H1 (cell line): ENCODE data around the gene HNF1B. TPM values are rescaled to one million over a fixed set of nuclear protein-coding genes. Genes with fewer than 3 reads are reported as not detected.

Experiments
- CTCF ChIA-PET: fragments of 300-600 bp; sonication (Branson Sonifier 250); formaldehyde crosslinking; loops from one replicate; lab custom pipeline; 2021; ENCODE audit not compliant: partially characterized antibody; lab: Charles Lee
- POLR2A ChIA-PET: fragments of 300-600 bp; sonication (Branson Sonifier 250); formaldehyde crosslinking; loops from one replicate; lab custom pipeline; 2021; ENCODE audit warnings: inconsistent platforms; ENCODE audit not compliant: partially characterized antibody; lab: Charles Lee
- DNase-seq, 2 experiments: peaks; one replicate each; pipeline versions ENCODE4 v3.0.0 to v3.0.0-alpha.2; 2010 to 2022; ENCODE audit warnings: low spot score in 2 of 2, low read depth in 1 of 2, mixed read lengths in 1 of 2
- FAIRE-seq: peaks from 2 replicates; lab custom pipeline; 2011; peaks lifted over from hg19 to GRCh38; lab: Jason Lieb, UNC
- H2AFZ ChIP-seq: 2 replicates; pipeline ENCODE4 v1.8.1; 2012; ENCODE audit warnings: low read length, inconsistent platforms
- H2AK5ac ChIP-seq: 2 replicates; pipeline ENCODE4 v1.6.1; 2013; ENCODE audit warnings: low read depth, low read length
- H2BK120ac ChIP-seq: replicated peaks from 2 replicates; pipeline ENCODE3; 2013; ENCODE audit warnings: low read depth, low read length, inconsistent platforms
- H2BK12ac ChIP-seq: 2 replicates; pipeline ENCODE4 v1.6.1; 2013; ENCODE audit warnings: low read depth, low read length
- H2BK15ac ChIP-seq: 2 replicates; pipeline ENCODE4 v1.6.1; 2013; ENCODE audit warnings: low read length
- H2BK20ac ChIP-seq: 2 replicates; pipeline ENCODE4 v1.6.1; 2013; ENCODE audit warnings: low read length
- H2BK5ac ChIP-seq: 2 replicates; pipeline ENCODE4 v1.6.1; 2013; ENCODE audit warnings: low read depth, low read length
- H3K14ac ChIP-seq: 2 replicates; pipeline ENCODE4 v1.6.1; 2013; ENCODE audit warnings: inconsistent platforms; ENCODE audit not compliant: insufficient read length
- H3K18ac ChIP-seq: 2 replicates; pipeline ENCODE4 v1.6.1; 2013; ENCODE audit warnings: low read length; ENCODE audit errors: extremely low read depth
- H3K23ac ChIP-seq: 2 replicates; pipeline ENCODE4 v1.6.1; 2013; ENCODE audit warnings: inconsistent platforms; ENCODE audit not compliant: insufficient read length
- H3K23me2 ChIP-seq: 2 replicates; pipeline ENCODE4 v1.6.1; 2013; ENCODE audit warnings: low read depth, low read length
- H3K27ac ChIP-seq: 2 replicates; pipeline ENCODE4 v1.6.1; 2011; ENCODE audit warnings: low read depth, low read length, inconsistent platforms
- H3K27me3 ChIP-seq, 4 experiments: replicated peaks in 1 of 4; 1 replicate in 1 of 4; 2 replicates in 3 of 4; pipeline versions ENCODE4 v1.6.1 to v1.8.1; 2011 to 2013; ENCODE audit warnings: low read length in 3 of 4, mild to moderate bottlenecking in 3 of 4, inconsistent platforms in 2 of 4, mixed read lengths in 2 of 4, moderate library complexity in 1 of 4; ENCODE audit not compliant: control insufficient read depth in 3 of 4, insufficient read depth in 3 of 4; ENCODE audit errors: extremely low read depth in 1 of 4
- H3K36me3 ChIP-seq, 4 experiments: 2 replicates each; pipeline versions ENCODE4 v1.6.1 to v1.8.1; 2011 to 2013; ENCODE audit warnings: mild to moderate bottlenecking in 4 of 4, low read length in 3 of 4, moderate library complexity in 2 of 4, control low read depth in 1 of 4, inconsistent platforms in 1 of 4; ENCODE audit not compliant: insufficient read depth in 4 of 4, control insufficient read depth in 2 of 4
- H3K4ac ChIP-seq: replicated peaks from 2 replicates; pipeline ENCODE3; 2013; ENCODE audit warnings: low read length, low read depth, mixed read lengths, inconsistent platforms; ENCODE audit not compliant: insufficient read length
- H3K4me1 ChIP-seq, 4 experiments: replicated peaks in 1 of 4; 1 replicate in 1 of 4; 2 replicates in 3 of 4; pipeline versions ENCODE4 v1.6.1 to v1.8.1; 2011 to 2013; ENCODE audit warnings: low read length in 3 of 4, inconsistent platforms in 2 of 4, mixed read lengths in 1 of 4; ENCODE audit not compliant: insufficient read depth in 4 of 4, control insufficient read depth in 3 of 4
- H3K4me2 ChIP-seq, 2 experiments: 2 replicates each; pipeline versions ENCODE4 v1.6.1 to v1.8.1; 2011 to 2013; ENCODE audit warnings: low read depth in 2 of 2, low read length in 2 of 2, control low read depth in 1 of 2, inconsistent platforms in 1 of 2, mild to moderate bottlenecking in 1 of 2; ENCODE audit not compliant: insufficient read depth in 1 of 2
- H3K4me3 ChIP-seq, 4 experiments: fragments of 200-600, 300-600 bp in 1 of 4; sonication (generic), shearing (Covaris generic), sonication (Bioruptor Twin) in 1 of 4; 2 replicates each; pipeline versions ENCODE4 v1.5.1 to v1.8.1; 2011 to 2016; ENCODE audit warnings: low read length in 4 of 4, low read depth in 3 of 4, control low read depth in 2 of 4, inconsistent platforms in 2 of 4, mild to moderate bottlenecking in 2 of 4, mixed read lengths in 1 of 4, moderate library complexity in 1 of 4; ENCODE audit not compliant: insufficient read depth in 2 of 4; ENCODE audit errors: extremely low read depth in 1 of 4
- H3K56ac ChIP-seq: replicated peaks from 2 replicates; pipeline ENCODE3; 2013; ENCODE audit warnings: low read depth, mild to moderate bottlenecking, mixed read lengths, low read length, inconsistent platforms; ENCODE audit not compliant: insufficient read length
- H3K79me1 ChIP-seq: 2 replicates; pipeline ENCODE4 v1.6.1; 2013; ENCODE audit warnings: low read depth, low read length, control low read depth
- H3K79me2 ChIP-seq, 2 experiments: 2 replicates each; pipeline versions ENCODE4 v1.6.1 to v1.8.1; 2012 to 2013; ENCODE audit warnings: low read length in 2 of 2, mild to moderate bottlenecking in 2 of 2, inconsistent platforms in 1 of 2; ENCODE audit not compliant: insufficient read depth in 2 of 2, control insufficient read depth in 1 of 2
- H3K9ac ChIP-seq, 4 experiments: replicated peaks in 1 of 4; 1 replicate in 1 of 4; 2 replicates in 3 of 4; pipeline versions ENCODE4 v1.6.1 to v1.8.1; 2011 to 2013; ENCODE audit warnings: low read depth in 3 of 4, low read length in 3 of 4, control low read depth in 2 of 4, mild to moderate bottlenecking in 2 of 4, moderate library complexity in 2 of 4, inconsistent platforms in 1 of 4; ENCODE audit errors: extremely low read depth in 1 of 4
- H3K9me3 ChIP-seq, 2 experiments: 2 replicates each; pipeline versions ENCODE4 v1.6.1 to v1.8.1; 2012 to 2013; ENCODE audit warnings: mild to moderate bottlenecking in 2 of 2, moderate library complexity in 2 of 2, control low read depth in 1 of 2, inconsistent platforms in 1 of 2, low read depth in 1 of 2, low read length in 1 of 2, mixed read lengths in 1 of 2; ENCODE audit not compliant: insufficient read depth in 2 of 2
- H4K20me1 ChIP-seq, 2 experiments: replicated peaks in 1 of 2; 2 replicates each; pipeline versions ENCODE3 to v1.8.1; 2011 to 2013; ENCODE audit warnings: inconsistent platforms in 2 of 2, low read length in 2 of 2, mild to moderate bottlenecking in 1 of 2; ENCODE audit not compliant: insufficient read depth in 2 of 2, control insufficient read depth in 1 of 2
- H4K5ac ChIP-seq: 2 replicates; pipeline ENCODE4 v1.6.1; 2013; ENCODE audit warnings: low read length, low read depth, mixed read lengths, inconsistent platforms; ENCODE audit not compliant: insufficient read length
- H4K8ac ChIP-seq: 2 replicates; pipeline ENCODE4 v1.8.0; 2013; ENCODE audit warnings: mild to moderate bottlenecking, moderate library complexity, low read length, inconsistent platforms; ENCODE audit not compliant: insufficient read depth; ENCODE audit errors: extremely low read depth
- H4K91ac ChIP-seq: replicated peaks from 2 replicates; pipeline ENCODE3; 2013; ENCODE audit warnings: low read length, mixed read lengths, inconsistent platforms; ENCODE audit not compliant: insufficient read length
- CREB1 ChIP-seq: IDR thresholded peaks from 2 replicates; pipeline ENCODE4 v1.6.1; 2012; ENCODE audit warnings: inconsistent platforms
- POLR2A ChIP-seq, 2 experiments: IDR thresholded peaks; 1 replicate in 1 of 2; 2 replicates in 1 of 2; pipeline ENCODE4 v1.6.1; 2011; ENCODE audit warnings: low read depth in 2 of 2, low read length in 2 of 2, mild to moderate bottlenecking in 2 of 2; ENCODE audit errors: control extremely low read depth in 1 of 2
- SIN3A ChIP-seq, 2 experiments: IDR thresholded peaks in 1 of 2; conservative IDR thresholded peaks in 1 of 2; 2 replicates each; pipeline ENCODE4 v1.6.1; 2011 to 2012; ENCODE audit warnings: low read length in 2 of 2, improper control_type of control experiment in 1 of 2, low read depth in 1 of 2, mild to moderate bottlenecking in 1 of 2
- SP4 ChIP-seq: IDR thresholded peaks from 2 replicates; pipeline ENCODE4 v1.6.1; 2012; ENCODE audit warnings: low read length, inconsistent platforms
- WGBS, 2 experiments: shearing (Covaris generic) in 1 of 2; methylation state at CpG; one replicate each; pipeline versions ENCODE4 v1.1.6 to v1.1.7; 2013 to 2015; ENCODE audit warnings: low lambda C conversion rate in 2 of 2, mixed read lengths in 2 of 2, inconsistent platforms in 1 of 2, low coverage in 1 of 2, missing lambda C conversion rate in 1 of 2; ENCODE audit not compliant: insufficient replicate concordance in 2 of 2, insufficient coverage in 1 of 2, insufficient read length in 1 of 2; ENCODE audit errors: extremely low coverage in 1 of 2, missing lambda C conversion rate in 1 of 2; 5-methylcytosine and 5-hydroxymethylcytosine counted together
- polyA plus RNA-seq, 7 experiments: library from polyadenylated mRNA; depleted of rRNA in 3 of 7; stranded (reverse) in 5 of 7; unstranded in 2 of 7; fragments of >200 nt in 5 of 7; fragments of 200-250 nt in 2 of 7; gene quantifications; 1 replicate in 5 of 7; 2 replicates in 1 of 7; 4 replicates in 1 of 7; pipeline versions ENCODE4 v1.2.1 to v1.2.3, GENCODE V29; 2011 to 2013; ENCODE audit warnings: missing spikeins in 2 of 7, mixed read lengths in 2 of 7
- total RNA-seq: library from RNA; stranded (reverse); fragmentation: NEBNext Ultra II Directional; extraction: Animal tissue kit (Norgen Biotek cat#: 25700); gene quantifications from 2 replicates; pipeline ENCODE4 v1.2.1, GENCODE V29; 2021

The HNF1B gene
- total and polyA plus RNA-seq, 2 of the 8 experiments (the other 6 are each of a cell fraction or from before 2014, with no cell fraction given): 0.13 to 0.30 TPM

- no peaks in the 10 kb centered on the region for H3K9me3 ChIP-seq
- H4K91ac ChIP-seq: no peak overlapping the region
- H4K8ac ChIP-seq: no peak overlapping the region
- no peaks in the 10 kb centered on the region for H3K79me1 ChIP-seq
- H3K4me1 ChIP-seq: peaks cover 0 to 21% (median 15%) of the 10 kb centered on the region in 4 experiments; a peak in 5 of 7 replicates
- H3K4me2 ChIP-seq: no peak overlapping the region; a peak in 1 of 4 replicates
- H4K20me1 ChIP-seq: no peaks in the 10 kb centered on the region
- DNase-seq (no peak), FAIRE-seq (no peak)
- H3K9ac ChIP-seq: no peak overlapping the region
- peaks cover 60 to 72% (median 70%) of the 10 kb centered on the region in 4 experiments for H3K27me3 ChIP-seq
- peaks cover 0 to 7% (median 0%) of the 10 kb centered on the region in 4 experiments; a peak in 1 of 8 replicates for H3K36me3 ChIP-seq
- no peak overlapping the region for H3K14ac ChIP-seq
- ChIA-PET CTCF (interaction anchor here (0.9 to 3.2 kb wide), 7 partner anchors 8 to 98 kb away, joined by 3 to 17 read pairs (median 4); no protein-coding TSS in a partner anchor), POLR2A (no interaction called here)
- H2BK5ac ChIP-seq: no peak overlapping the region
- no peaks in the 10 kb centered on the region for H3K79me2 ChIP-seq
- H2BK15ac ChIP-seq: no peak overlapping the region
- no peak overlapping the region for H2AFZ ChIP-seq
- no peak overlapping the region for H3K4ac ChIP-seq
- no peak overlapping the region for H2BK20ac ChIP-seq
- H2AK5ac ChIP-seq: no peak overlapping the region
- TF ChIP-seq CREB1 (no peak), POLR2A (IDR thresholded peaks at IDR 0.05; ENCODE audit: control extremely low read depth in 1 of 2, low read depth in 2 of 2, low read length in 2 of 2) (no peak), SP4 (no peak), SIN3A (conservative IDR thresholded peaks at IDR 0.05 in 1 of 2, IDR thresholded peaks at IDR 0.05 in 1 of 2; ENCODE audit: low read depth in 1 of 2, low read length in 2 of 2) (no peak)
- no peak overlapping the region for H3K4me3 ChIP-seq
- H3K23me2 ChIP-seq: peaks cover 18% of the 10 kb centered on the region; the same call in 1 of the 2 replicates
- no peak overlapping the region for H3K18ac ChIP-seq
- no peak overlapping the region for H3K56ac ChIP-seq
- H2BK12ac ChIP-seq: no peak overlapping the region
- 84% methylated on average over 2 of the region's 2 CpGs; no CpG with 5 or more reads in 1 of the 2 experiments for WGBS, 2 experiments
- no peak overlapping the region for H4K5ac ChIP-seq
- H3K27ac ChIP-seq: no peak overlapping the region
- H3K23ac ChIP-seq: no peak overlapping the region
- no peak overlapping the region for H2BK120ac ChIP-seq
Measured at GRCh38 chr17:37746617-37747016, 1.8 kb upstream of the HNF1B start.
